GM18517 (cell line): Measurements from ENCODE around the gene DNM3.

Experiments
- ATAC-seq: cut with Tn5 transposase; IDR thresholded peaks from one replicate; pipeline ENCODE4 v1.9.1; 2021; ENCODE audit warnings: mild to moderate bottlenecking, moderate library complexity; ENCODE audit not compliant: unreplicated experiment

The DNM3 gene

GRCh38 chr1:172089768-172090510 lies 248.6 kb downstream of the DNM3 start:
- no peak for ATAC-seq

- ATAC-seq: no peak
Observed at GRCh38 chr1:172090511-172090817, 249.2 kb downstream of the DNM3 start.

- ATAC-seq: no peak
Observed at GRCh38 chr1:172095846-172096245, 254.5 kb downstream of the DNM3 start.

- no peak for ATAC-seq
Observed at GRCh38 chr1:172105230-172105629, 263.9 kb downstream of the DNM3 start.

GRCh38 chr1:172107316-172107975 lies 266.1 kb downstream of the DNM3 start:
- ATAC-seq: no peak

- ATAC-seq: no peak
Observed at GRCh38 chr1:172108161-172108893, 267.0 kb downstream of the DNM3 start.

GRCh38 chr1:172109359-172109758 lies 268.1 kb downstream of the DNM3 start:
- no peak for ATAC-seq

GRCh38 chr1:172112576-172112975 lies 271.3 kb downstream of the DNM3 start:
- ATAC-seq: no peak

GRCh38 chr1:172117800-172118199 lies 276.5 kb downstream of the DNM3 start:
- no peak for ATAC-seq

- ATAC-seq: no peak
Observed at GRCh38 chr1:172118618-172119017, 277.3 kb downstream of the DNM3 start.

GRCh38 chr1:172119184-172119583 lies 277.9 kb downstream of the DNM3 start:
- no peak for ATAC-seq

GRCh38 chr1:172120381-172120780 lies 279.1 kb downstream of the DNM3 start:
- no peak for ATAC-seq

- no peak for ATAC-seq
Observed at GRCh38 chr1:172121081-172121717, 279.9 kb downstream of the DNM3 start.

- no peak for ATAC-seq
Observed at GRCh38 chr1:172122381-172122780, 281.1 kb downstream of the DNM3 start.

- ATAC-seq: no peak
Observed at GRCh38 chr1:172125250-172125649, 284.0 kb downstream of the DNM3 start.

- ATAC-seq: no peak
Observed at GRCh38 chr1:172125812-172126430, 284.6 kb downstream of the DNM3 start.

- ATAC-seq: no peak
Observed at GRCh38 chr1:172132836-172133235, 291.5 kb downstream of the DNM3 start.

- no peak for ATAC-seq
Observed at GRCh38 chr1:172134087-172134731, 292.9 kb downstream of the DNM3 start.

GRCh38 chr1:172135076-172135672 lies 293.9 kb downstream of the DNM3 start:
- no peak for ATAC-seq

- ATAC-seq: no peak
Observed at GRCh38 chr1:172135978-172136610, 294.8 kb downstream of the DNM3 start.
